ENCODE data around the gene CNNM1.
A peak's percentile ranks its signal among the peaks of the same experiment; 100 is the strongest.

Gene CNNM1

GRCh38 chr10:99329304-99329553, at the start of gene CNNM1:
Gene CNNM1 (plus strand): TSS chr10:99329356. CDS start chr10:99329388, 32 bp downstream.
- DNase-seq, result peak; percentile 64

DNA sequence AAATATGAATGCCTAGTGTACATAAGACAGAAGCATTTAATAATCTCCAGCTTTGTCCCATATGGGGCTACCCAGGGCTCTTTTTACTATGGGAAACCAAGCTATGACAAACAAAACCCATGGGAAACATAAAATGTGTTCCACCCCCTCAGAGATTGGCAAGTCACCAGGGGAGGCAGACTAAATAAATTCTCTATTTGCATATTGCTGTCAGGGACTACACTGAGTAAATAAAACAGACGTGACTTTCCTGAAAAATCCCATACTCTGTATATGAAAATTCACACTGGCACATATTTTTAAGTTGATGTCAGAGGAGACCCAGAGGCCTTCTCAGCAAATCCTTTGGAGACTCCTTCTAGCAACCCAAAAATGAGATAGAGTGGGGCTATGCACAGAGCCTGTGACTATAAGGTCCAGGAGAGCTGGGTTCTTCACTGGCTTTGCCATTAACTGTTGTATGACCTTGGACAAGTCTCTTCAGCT, 49.5 kb upstream of the CNNM1 start:
- DNase-seq, result no peak

DNA sequence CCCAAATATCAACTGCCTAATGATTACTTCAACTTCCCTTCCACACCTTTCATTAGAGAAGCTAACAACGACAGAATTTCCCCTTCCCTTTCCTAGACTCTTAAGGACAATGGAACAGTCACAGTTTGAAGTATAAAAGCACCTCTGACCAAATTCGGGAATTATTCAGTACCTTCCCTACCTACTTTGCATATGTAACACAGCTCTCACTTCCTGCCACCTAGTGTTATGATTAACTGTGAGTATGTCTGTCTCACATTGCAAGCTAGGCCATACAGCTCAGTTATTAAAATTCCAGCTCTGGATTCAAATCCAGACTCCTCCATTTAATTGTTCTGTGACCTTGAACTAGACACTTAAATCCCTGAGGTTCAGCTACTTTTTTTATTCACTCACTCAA, 48.7 kb upstream of the CNNM1 start:
- DNase-seq, result no peak

DNA sequence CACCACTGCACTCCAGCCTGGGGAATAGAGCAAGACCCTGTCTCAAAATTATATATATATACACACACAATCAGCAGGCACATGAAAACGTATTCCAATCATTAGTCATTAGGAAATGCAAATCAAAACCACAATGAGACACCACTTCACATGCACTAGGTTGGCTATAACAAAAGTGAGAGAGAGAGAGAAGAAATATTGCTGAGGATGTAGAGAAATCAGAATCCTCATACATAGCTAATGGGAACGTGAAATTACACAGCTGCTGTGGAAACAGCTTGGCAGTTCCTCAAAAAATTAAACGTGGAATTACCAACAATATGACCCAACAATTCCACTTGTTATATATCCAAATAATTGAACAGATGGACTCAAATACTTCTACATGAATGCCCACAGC, 43.3 kb upstream of the CNNM1 start:
- DNase-seq, result no peak

GRCh38 chr10:99290306-99290705, 38.9 kb upstream of the CNNM1 start:
- DNase-seq, result no peak

DNA sequence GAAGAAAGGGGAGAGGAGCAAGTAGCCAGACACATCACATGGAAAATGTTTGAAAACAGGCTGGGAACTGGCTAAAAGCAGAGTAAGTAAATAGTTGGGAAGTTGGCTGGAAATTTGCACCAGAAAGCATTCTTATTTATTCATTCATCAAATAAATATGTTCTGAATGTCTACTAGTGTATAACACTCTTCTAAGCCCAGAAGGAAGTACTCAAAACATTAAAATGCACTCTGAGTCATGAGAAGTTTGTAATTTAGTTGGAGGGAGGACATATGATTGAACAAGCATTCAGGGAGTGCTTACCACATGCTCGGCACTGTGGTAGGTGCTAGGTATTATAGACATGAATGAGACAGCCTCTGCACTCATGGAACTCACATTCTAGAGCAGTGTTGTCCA, 37.0 kb upstream of the CNNM1 start:
- DNase-seq, result no peak

- DNase-seq, result no peak
Observed at GRCh38 chr10:99296605-99297004, 32.6 kb upstream of the CNNM1 start.

DNA sequence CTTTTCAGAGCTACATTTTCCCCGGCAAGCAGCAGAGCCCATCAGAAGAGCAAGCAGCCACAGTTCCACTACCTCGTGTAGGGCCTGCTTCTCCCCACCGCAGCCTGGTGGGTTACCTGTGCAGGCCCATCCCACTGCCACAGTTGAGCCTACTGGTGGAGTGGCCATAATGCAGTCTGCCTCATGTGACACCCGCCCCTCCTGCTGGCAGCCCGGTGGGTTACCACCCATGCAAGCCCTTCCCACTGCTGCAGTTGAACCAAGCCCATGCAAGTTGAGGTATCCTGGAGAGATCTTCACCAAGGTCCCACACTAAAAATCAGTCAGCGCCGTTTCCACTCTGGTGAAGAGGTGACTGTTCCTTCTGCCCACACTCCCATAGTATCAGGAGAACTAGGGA, 32.1 kb upstream of the CNNM1 start:
- no peak for DNase-seq

GRCh38 chr10:99303899-99304861, 25.0 kb upstream of the CNNM1 start:
- no peak for DNase-seq

DNA sequence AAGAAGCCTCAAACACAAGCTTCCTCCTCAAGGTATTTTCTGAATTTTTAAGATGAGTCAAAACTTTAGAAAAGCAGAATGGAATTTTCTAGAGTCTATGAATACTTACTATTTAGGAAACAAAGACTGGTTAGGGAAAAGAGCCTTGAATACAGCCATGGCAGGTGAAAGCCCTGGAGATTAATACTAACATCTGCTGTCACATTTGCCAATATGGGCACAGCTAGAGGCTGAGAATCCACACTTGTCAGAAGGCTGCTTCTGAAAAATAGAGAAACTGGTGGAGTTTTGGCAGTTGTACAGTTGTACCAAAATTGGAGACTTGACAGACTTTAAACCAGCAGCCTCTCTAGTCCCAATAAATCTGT, 24.3 kb upstream of the CNNM1 start:
- no peak for DNase-seq

DNA sequence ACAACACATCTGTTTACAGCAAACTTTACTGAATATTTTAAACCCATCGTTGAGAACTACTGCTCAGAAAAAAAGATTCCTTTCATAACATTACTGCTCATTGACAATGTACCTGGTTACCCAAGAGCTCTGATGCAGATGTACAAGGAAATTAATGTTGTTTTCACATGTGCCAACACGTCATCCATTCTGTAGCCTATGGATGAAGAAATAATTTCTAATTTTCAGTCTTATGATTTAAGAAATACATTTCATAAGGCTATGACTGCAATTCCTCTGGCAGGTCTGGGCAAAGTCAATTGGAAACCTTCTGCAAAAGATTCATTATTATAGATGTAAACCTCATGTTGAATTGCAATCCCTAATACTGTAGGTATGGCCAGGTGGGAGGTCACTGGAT, 16.7 kb upstream of the CNNM1 start:
- DNase-seq, result no peak

DNA sequence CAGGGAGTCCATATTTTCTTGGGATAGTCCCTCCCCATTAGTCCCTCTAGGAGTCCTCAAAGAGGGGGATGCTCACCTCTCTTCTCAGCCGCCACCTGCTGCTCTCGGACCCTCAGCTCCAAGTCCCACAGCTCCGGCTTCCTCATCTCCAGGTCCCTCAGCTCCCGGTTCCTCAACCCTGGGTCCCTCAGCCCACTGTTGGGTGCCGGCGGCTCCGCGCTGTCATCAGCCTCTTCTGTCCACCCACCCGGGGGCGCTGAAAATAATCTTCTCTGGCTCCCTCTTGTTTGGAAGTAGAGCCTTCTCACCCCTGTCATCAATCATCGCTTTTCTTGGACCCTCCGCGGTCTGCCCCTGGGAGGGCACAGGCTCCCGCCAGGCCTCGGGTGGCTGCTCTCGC, 13.3 kb upstream of the CNNM1 start:
- no peak for DNase-seq

- DNase-seq, result no peak
Observed at GRCh38 chr10:99316374-99316773, 12.8 kb upstream of the CNNM1 start.

GRCh38 chr10:99318048-99318447, 11.1 kb upstream of the CNNM1 start:
- no peak for DNase-seq

DNA sequence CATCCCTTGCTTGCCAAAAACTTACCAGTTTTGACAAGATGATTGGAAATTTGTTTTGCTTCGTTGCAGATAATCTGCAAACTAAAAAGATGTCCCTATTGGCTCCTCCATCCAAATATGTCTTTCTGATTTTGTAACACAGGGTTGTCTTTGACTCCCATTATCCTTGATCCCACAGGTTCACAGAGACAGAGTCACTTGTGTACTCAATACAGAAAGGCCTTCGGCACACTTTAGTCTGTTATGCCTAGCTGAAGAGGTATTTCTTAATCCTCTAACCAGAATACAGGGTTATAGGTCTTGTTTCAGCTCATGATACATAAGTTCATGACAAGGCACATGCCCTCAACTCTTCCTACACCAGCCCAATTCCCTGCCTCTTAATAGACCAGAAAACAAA, 10.7 kb upstream of the CNNM1 start:
- no peak for DNase-seq

DNA sequence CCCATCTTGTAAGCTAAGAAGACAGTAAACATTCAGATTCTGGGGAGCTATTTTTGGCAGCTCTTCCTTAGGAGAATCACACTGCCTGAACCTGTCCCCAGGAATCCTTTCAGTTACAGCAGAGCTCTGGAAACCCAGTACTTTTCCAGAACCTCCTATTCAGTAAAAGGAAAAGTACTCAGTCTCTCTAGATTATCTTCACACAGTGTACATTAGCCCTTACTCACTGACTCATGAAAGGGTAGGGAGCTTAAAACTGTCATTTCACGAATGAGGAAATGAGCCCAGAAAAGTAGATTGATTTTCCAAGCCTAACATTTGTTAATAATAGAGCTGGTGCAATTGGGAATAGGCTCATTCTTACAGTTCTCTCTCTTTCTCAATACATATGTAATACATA, 3.9 kb upstream of the CNNM1 start:
- no peak for DNase-seq

- no peak for DNase-seq
Observed at GRCh38 chr10:99326871-99327270, 2.3 kb upstream of the CNNM1 start.

- DNase-seq, result no peak
Observed at GRCh38 chr10:99328579-99329303, 415 bp upstream of the CNNM1 start.

- peak; percentile 29 for DNase-seq
Observed at GRCh38 chr10:99329554-99330346, 594 bp downstream of the CNNM1 start.

- peak; percentile 14 for DNase-seq
Observed at GRCh38 chr10:99330347-99330924, 1.3 kb downstream of the CNNM1 start.

- no peak for DNase-seq
Observed at GRCh38 chr10:99331207-99331803, 2.1 kb downstream of the CNNM1 start.

- no peak for DNase-seq
Observed at GRCh38 chr10:99337311-99337811, 8.2 kb downstream of the CNNM1 start.

DNA sequence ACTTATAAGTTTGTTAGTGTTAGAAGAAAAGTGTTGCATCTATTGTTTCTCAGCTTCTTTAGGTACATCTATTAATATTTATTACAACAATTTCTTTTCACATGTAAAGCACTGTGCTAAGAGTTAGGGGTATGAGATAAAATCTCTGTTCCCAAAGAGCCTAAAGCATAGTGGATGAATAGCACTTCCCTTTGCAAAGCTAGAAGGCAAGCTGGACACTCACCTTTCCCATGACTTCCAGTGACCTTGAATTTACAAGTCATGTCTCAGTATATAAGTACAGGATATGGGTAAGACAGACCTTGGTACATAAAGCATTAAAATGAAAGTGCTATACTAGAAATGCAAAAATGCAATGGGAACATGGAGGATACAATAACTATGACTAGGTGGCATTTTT, 8.7 kb downstream of the CNNM1 start:
- DNase-seq, result no peak
